Measurements from ENCODE around the gene RFTN1.

RFTN1 gene

GRCh38 chr3:16302082-16302631 lies 211.3 kb downstream of the RFTN1 start:
- peak; percentile 15 for DNase-seq (ENCODE audit: low spot score)

GRCh38 chr3:16301507-16301906 lies 212.0 kb downstream of the RFTN1 start:
- DNase-seq (ENCODE audit: low spot score), result no peak

- no peak for DNase-seq (ENCODE audit: low spot score)
Observed at GRCh38 chr3:16300881-16301359, 212.6 kb downstream of the RFTN1 start.

- DNase-seq (ENCODE audit: low spot score), result no peak
Observed at GRCh38 chr3:16300307-16300706, 213.2 kb downstream of the RFTN1 start.

- DNase-seq (ENCODE audit: low spot score), result no peak
Observed at GRCh38 chr3:16299746-16300145, 213.8 kb downstream of the RFTN1 start.

- no peak for DNase-seq (ENCODE audit: low spot score)
Observed at GRCh38 chr3:16298891-16299290, 214.6 kb downstream of the RFTN1 start.

- DNase-seq (ENCODE audit: low spot score), result no peak
Observed at GRCh38 chr3:16297997-16298885, 215.3 kb downstream of the RFTN1 start.

GRCh38 chr3:16295298-16295890 lies 218.1 kb downstream of the RFTN1 start:
- DNase-seq (ENCODE audit: low spot score), result no peak

- no peak for DNase-seq (ENCODE audit: low spot score)
Observed at GRCh38 chr3:16294844-16295243, 218.7 kb downstream of the RFTN1 start.

GRCh38 chr3:16290827-16291196 lies 222.7 kb downstream of the RFTN1 start:
- DNase-seq (ENCODE audit: low spot score), result no peak

- no peak for DNase-seq (ENCODE audit: low spot score)
Observed at GRCh38 chr3:16290007-16290826, 223.3 kb downstream of the RFTN1 start.

- no peak for DNase-seq (ENCODE audit: low spot score)
Observed at GRCh38 chr3:16289144-16289889, 224.2 kb downstream of the RFTN1 start.

GRCh38 chr3:16288664-16289063 lies 224.8 kb downstream of the RFTN1 start:
- no peak for DNase-seq (ENCODE audit: low spot score)

- no peak for DNase-seq (ENCODE audit: low spot score)
Observed at GRCh38 chr3:16286751-16287543, 226.6 kb downstream of the RFTN1 start.

GRCh38 chr3:16286161-16286560 lies 227.3 kb downstream of the RFTN1 start:
- DNase-seq (ENCODE audit: low spot score), result no peak

GRCh38 chr3:16284633-16285032 lies 228.9 kb downstream of the RFTN1 start:
- DNase-seq (ENCODE audit: low spot score), result no peak

GRCh38 chr3:16280671-16281070 lies 232.8 kb downstream of the RFTN1 start:
- DNase-seq (ENCODE audit: low spot score), result no peak

GRCh38 chr3:16279010-16279801 lies 234.3 kb downstream of the RFTN1 start:
- no peak for DNase-seq (ENCODE audit: low spot score)

- no peak for DNase-seq (ENCODE audit: low spot score)
Observed at GRCh38 chr3:16277471-16277870, 236.0 kb downstream of the RFTN1 start.

GRCh38 chr3:16273867-16274266 lies 239.6 kb downstream of the RFTN1 start:
- no peak for DNase-seq (ENCODE audit: low spot score)
